ENCODE data around the gene ATOH8.
"Not testable (repeated sequence)": the region's sequence is repeated elsewhere in the genome, so short reads cannot be mapped to it uniquely, and the experiment has no call there.

The ATOH8 gene

DNA sequence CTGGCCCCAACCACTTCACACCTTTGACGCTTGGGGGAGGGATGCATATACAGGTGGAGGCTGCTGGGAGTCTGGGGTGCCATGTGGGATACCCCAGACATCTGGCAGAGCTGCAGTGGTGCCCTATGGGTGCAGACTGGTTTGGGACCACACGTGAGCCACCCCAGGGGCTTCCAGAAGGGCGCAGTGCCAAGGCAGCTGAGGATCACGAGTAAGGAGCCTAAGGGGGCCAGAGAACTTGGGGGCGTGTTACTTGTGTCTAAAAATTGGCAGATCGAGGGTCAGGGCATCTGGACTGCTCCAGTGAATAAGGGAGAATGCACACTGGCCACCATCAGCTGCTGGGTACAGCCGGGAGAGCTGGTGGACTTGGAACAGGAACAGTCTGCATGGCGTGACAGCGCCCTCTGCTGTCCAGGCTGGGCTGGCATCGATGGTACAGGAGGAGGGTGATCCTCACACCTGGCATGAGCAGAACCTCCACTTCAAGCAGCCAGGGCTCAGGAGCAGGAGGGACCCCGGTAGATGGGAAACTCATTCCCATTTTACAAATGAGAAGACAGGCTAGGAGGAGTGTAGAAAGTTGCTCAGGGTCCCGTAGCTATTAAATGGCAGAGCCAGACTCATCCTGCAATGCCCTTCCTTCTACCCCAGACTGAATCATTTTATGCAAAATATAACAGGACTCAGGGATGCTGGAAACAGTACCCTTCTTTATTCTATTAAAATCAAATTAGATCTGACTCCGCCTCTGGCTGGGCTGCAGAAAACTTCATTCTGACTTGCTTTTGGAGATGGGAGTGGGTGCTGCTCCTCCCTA lies 60.4 kb downstream of the ATOH8 start:
- no peak overlapping the region for H3K4me3 ChIP-seq (ENCODE audit: low read depth in 1 of 2, low read length in 2 of 2)
- H3K9me3 ChIP-seq (ENCODE audit: control insufficient read depth in 1 of 2, low read length in 2 of 2), result no peaks in the 10 kb centered on the region
- peaks cover 0 to 15% of the 10 kb centered on the region in 2 donors for H3K4me1 ChIP-seq (ENCODE audit: control insufficient read depth in 1 of 2, insufficient read depth in 2 of 2, low read length in 2 of 2)
- H3K27ac ChIP-seq (ENCODE audit: low read length), result no peak overlapping the region
- no peaks in the 10 kb centered on the region for H3K27me3 ChIP-seq (ENCODE audit: low read depth, low read length)
- H3K36me3 ChIP-seq (ENCODE audit: control insufficient read depth in 1 of 2, insufficient read depth in 2 of 2, low read length in 2 of 2), result no peaks in the 10 kb centered on the region

DNA sequence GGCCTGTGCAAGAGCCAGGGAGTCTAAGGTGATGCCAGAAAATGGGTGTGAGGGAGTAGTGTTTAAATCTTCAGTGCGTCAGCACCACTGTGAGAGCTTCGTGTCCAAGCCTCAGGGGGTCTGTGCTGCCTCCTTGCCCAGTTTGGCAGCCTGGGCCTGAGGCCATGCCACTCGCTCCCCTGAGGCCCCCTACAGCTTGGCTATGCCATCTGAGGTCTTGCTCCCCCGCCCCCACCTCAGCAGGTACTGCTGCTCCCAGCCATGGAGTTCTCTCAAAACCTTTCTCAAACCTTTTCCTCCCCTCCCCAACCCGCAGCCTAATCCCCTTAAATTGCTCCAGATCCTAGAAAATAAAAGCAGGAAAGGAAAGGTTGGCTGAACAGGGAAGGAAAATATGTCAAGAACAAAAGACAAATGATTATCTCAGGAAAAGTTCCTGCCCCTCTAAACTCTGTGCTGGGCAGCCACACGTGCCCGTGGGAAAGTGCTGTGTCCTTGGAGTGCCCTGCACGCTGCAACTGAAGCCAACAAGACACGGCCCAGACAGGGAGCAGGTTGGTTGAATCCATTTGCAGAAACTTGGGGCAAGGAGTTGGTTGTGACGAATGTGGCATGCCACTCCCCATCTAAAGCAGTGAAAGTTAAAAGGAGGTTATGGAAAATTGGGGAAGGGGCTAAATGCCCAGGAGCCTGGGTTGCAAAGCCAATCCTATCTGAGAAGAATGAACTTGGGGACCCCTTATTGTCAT lies 61.2 kb downstream of the ATOH8 start:
- Histone ChIP-seq H3K4me3 (ENCODE audit: low read depth in 1 of 2, low read length in 2 of 2) (no peak overlapping the region), H3K27ac (ENCODE audit: low read length) (no peak overlapping the region), H3K36me3 (ENCODE audit: control insufficient read depth in 1 of 2, insufficient read depth in 2 of 2, low read length in 2 of 2) (no peaks in the 10 kb centered on the region)

DNA sequence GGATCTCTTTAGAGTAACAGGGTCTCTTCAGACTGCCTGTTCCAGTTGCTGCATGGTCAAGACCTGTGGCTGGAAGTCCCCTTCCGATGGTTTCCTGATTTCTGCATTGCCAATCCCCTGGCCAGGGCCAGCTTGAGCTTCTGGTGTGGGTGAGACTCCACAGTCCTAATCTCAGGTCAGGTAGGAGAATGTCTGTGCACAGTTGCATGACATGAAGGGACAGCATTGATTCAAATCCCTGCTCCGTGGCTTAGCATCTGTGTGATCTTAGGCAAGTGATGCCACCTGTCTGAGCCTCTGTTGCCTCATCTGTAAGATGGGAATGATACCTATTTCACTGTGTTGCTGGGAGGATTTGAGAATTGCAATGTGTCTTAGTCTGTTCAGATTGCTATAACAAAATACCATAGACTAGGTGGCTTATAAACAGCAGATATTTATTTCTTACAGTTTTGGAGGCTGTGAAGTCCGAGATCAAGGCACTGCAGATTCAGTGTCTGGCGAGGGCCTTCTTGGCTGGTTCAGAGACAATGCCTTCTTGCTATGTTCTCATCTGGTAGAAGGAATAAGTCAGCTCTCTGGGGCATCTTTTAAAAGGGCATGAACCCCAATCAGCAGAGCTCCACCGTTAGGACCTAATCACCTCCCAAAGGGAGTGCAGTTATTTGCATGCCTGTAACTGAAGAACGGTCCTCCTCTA lies 66.2 kb downstream of the ATOH8 start:
- no peaks in the 10 kb centered on the region for H3K4me1 ChIP-seq (ENCODE audit: control insufficient read depth in 1 of 2, insufficient read depth in 2 of 2, low read length in 2 of 2)
- no peak overlapping the region for H3K27ac ChIP-seq (ENCODE audit: low read length)
- H3K27me3 ChIP-seq (ENCODE audit: low read depth, low read length), result no peaks in the 10 kb centered on the region
- no peaks in the 10 kb centered on the region for H3K9me3 ChIP-seq (ENCODE audit: control insufficient read depth in 1 of 2, low read length in 2 of 2)
- H3K4me3 ChIP-seq (ENCODE audit: low read depth in 1 of 2, low read length in 2 of 2), result no peak overlapping the region
- no peaks in the 10 kb centered on the region for H3K36me3 ChIP-seq (ENCODE audit: control insufficient read depth in 1 of 2, insufficient read depth in 2 of 2, low read length in 2 of 2)

More for the DNA sequence above, 61.2 kb downstream of the ATOH8 start:
- H3K4me1 ChIP-seq (ENCODE audit: control insufficient read depth in 1 of 2, insufficient read depth in 2 of 2, low read length in 2 of 2), result peaks cover 0 to 15% of the 10 kb centered on the region in 2 donors
- H3K9me3 ChIP-seq (ENCODE audit: control insufficient read depth in 1 of 2, low read length in 2 of 2), result no peaks in the 10 kb centered on the region
- H3K27me3 ChIP-seq (ENCODE audit: low read depth, low read length), result no peaks in the 10 kb centered on the region

DNA sequence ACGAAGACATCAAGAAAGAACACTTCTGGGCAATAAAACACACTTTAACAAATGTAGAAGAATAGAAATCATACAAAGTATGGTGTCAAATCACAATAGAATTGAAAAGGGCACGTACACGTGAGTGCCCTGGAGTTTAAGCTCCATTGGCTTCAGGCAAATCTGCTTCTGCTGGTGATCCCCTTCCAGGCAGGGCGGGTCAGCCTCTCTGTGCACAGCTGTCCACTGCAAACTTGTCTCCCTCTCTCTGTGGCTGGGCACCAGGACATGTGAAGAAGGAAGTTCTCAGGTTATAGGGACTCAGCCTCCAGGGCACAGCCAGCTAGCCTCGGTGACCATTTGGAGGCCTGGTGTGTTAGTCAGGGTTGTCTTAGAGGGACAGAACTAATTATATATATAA lies 69.0 kb downstream of the ATOH8 start:
- Histone ChIP-seq H3K9me3 (ENCODE audit: control insufficient read depth in 1 of 2, low read length in 2 of 2) (no peaks in the 10 kb centered on the region), H3K4me3 (ENCODE audit: low read depth in 1 of 2, low read length in 2 of 2) (no peak overlapping the region), H3K27me3 (ENCODE audit: low read depth, low read length) (no peaks in the 10 kb centered on the region), H3K27ac (ENCODE audit: low read length) (no peak overlapping the region), H3K36me3 (ENCODE audit: control insufficient read depth in 1 of 2, insufficient read depth in 2 of 2, low read length in 2 of 2) (no peaks in the 10 kb centered on the region), H3K4me1 (ENCODE audit: control insufficient read depth in 1 of 2, insufficient read depth in 2 of 2, low read length in 2 of 2) (no peaks in the 10 kb centered on the region)

DNA sequence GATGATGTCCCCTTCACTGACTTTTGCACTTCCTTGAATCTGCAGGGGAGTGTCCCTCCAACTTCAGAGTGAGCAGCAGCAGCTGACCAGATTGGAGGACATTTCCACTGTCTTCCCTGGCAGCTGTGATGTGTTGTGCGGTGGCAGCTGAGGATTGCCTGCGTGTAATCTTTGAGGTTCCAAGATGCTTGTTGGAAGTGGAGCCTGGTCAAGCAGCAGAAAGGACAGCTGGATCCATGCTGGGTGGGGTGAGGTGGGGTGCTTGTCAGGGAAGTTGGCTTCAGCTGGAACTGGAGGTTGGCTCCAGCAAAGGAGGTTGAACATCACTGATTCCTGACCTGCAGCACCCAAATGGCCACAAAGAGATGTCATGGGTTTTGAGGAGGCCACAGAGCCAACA lies 70.2 kb downstream of the ATOH8 start:
- H3K4me1 ChIP-seq (ENCODE audit: control insufficient read depth in 1 of 2, insufficient read depth in 2 of 2, low read length in 2 of 2), result no peaks in the 10 kb centered on the region
- H3K9me3 ChIP-seq (ENCODE audit: control insufficient read depth in 1 of 2, low read length in 2 of 2), result no peaks in the 10 kb centered on the region
- H3K27me3 ChIP-seq (ENCODE audit: low read depth, low read length), result no peaks in the 10 kb centered on the region
- H3K36me3 ChIP-seq (ENCODE audit: control insufficient read depth in 1 of 2, insufficient read depth in 2 of 2, low read length in 2 of 2), result no peaks in the 10 kb centered on the region
- no peak overlapping the region for H3K4me3 ChIP-seq (ENCODE audit: low read depth in 1 of 2, low read length in 2 of 2)
- H3K27ac ChIP-seq (ENCODE audit: low read length), result no peak overlapping the region

DNA sequence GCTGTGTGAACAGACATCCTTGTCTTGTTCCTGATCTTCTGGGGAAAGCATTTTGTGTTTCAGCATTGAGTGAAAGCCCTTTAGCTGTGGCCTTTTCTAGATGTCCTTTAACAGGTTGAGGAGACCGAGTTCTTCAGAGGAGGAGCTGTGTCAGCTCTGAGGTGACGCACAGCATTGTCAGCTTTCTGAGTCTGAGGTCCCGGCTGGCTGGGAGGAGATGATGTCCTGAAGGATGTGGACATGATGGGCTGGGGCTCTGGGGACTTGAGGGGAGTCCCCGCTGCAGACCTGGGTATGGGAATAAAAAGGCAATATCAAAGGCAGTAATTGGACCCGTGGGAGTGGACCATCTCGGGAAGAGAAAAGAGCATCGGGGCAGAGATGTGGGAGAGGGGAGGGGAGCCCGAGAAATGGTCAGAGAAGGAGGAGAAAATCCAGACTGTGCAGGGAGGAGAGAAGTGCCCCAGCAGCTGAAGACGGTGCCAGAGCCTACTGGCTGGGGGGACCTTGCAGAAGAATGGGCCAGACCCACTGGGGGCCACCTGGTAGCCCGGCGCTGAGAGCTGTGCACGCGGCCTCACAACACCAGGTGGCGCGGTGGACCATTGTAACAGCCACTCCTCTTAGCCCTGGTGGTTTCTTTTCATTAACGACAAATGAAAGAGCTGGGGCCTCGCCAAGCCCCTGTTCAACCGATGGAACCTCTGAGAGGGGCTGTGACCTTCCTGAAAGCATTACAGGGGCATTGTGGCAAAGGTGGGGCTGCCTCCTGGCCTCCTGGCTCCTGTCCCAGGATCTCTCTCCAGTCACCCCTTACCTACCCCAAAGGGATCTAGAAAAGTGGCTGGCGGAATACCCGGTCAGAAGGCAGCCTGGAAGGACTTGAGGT lies 73.4 kb downstream of the ATOH8 start:
- Histone ChIP-seq H3K36me3 (ENCODE audit: control insufficient read depth in 1 of 2, insufficient read depth in 2 of 2, low read length in 2 of 2) (no peaks in the 10 kb centered on the region), H3K9me3 (ENCODE audit: control insufficient read depth in 1 of 2, low read length in 2 of 2) (no peaks in the 10 kb centered on the region), H3K27ac (ENCODE audit: low read length) (no peak overlapping the region), H3K4me1 (ENCODE audit: control insufficient read depth in 1 of 2, insufficient read depth in 2 of 2, low read length in 2 of 2) (no peaks in the 10 kb centered on the region), H3K27me3 (ENCODE audit: low read depth, low read length) (no peaks in the 10 kb centered on the region), H3K4me3 (ENCODE audit: low read depth in 1 of 2, low read length in 2 of 2) (peak overlapping the region; percentile 34)

DNA sequence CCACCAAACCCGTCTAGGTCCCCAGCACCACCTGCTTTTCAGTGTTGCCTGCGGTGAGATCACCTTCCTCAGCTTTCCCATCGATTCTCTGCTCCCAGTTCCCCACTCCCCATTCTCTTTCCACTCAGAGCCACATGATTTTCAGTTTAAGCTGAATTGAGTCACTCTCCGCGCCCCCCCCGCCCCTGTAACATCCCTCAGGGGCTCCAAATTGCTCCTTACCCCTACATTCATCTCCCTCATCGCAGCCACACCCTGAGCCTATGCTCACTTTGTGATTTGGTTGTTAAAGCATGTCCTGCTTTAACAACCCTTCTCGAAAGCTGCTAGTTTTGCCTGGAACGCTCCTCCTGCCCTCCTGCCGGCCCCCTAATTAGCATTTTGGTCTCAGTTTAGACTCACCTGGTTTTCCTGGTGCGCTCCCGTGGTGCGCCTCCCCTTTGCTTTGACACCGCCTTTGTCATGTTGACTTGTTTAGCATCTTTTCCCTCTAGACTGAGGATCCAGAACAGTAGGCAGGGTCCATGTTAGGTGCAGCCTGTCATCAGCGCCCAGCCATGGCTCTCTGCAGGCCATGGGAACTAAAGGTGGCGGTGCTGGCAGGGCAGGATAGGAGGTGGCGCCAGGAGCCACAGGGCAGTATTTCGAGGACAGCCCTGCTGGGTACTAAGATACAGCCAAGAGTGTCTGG lies 74.2 kb downstream of the ATOH8 start:
- Histone ChIP-seq H3K9me3 (ENCODE audit: control insufficient read depth in 1 of 2, low read length in 2 of 2) (no peaks in the 10 kb centered on the region), H3K27ac (ENCODE audit: low read length) (no peak overlapping the region), H3K4me3 (ENCODE audit: low read depth in 1 of 2, low read length in 2 of 2) (peak overlapping the region; percentile 34), H3K27me3 (ENCODE audit: low read depth, low read length) (no peaks in the 10 kb centered on the region), H3K36me3 (ENCODE audit: control insufficient read depth in 1 of 2, insufficient read depth in 2 of 2, low read length in 2 of 2) (no peaks in the 10 kb centered on the region), H3K4me1 (ENCODE audit: control insufficient read depth in 1 of 2, insufficient read depth in 2 of 2, low read length in 2 of 2) (no peaks in the 10 kb centered on the region)

DNA sequence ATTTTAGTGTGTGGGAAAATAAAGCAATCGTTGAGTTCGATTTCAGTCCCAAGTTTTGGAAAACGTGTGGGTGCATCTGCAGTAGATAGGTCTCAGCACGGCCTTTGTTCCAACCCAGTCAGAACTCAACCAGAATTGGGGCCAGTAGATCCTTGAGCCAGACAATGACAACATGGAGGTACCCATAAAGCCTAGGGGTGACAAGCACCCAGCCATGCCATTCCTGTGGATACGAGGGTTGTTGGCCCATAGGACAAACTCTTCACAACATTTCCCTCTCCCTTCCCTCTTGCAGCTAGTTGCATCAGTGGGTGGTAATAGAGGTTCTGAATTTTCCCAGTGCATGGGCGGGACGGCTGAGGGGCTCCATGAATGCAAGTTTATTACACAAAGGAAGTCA lies 74.9 kb downstream of the ATOH8 start:
- Histone ChIP-seq H3K27ac (ENCODE audit: low read length) (no peak overlapping the region), H3K9me3 (ENCODE audit: control insufficient read depth in 1 of 2, low read length in 2 of 2) (no peaks in the 10 kb centered on the region), H3K4me1 (ENCODE audit: control insufficient read depth in 1 of 2, insufficient read depth in 2 of 2, low read length in 2 of 2) (no peaks in the 10 kb centered on the region), H3K36me3 (ENCODE audit: control insufficient read depth in 1 of 2, insufficient read depth in 2 of 2, low read length in 2 of 2) (no peaks in the 10 kb centered on the region), H3K4me3 (ENCODE audit: low read depth in 1 of 2, low read length in 2 of 2) (no peak overlapping the region), H3K27me3 (ENCODE audit: low read depth, low read length) (no peaks in the 10 kb centered on the region)

DNA sequence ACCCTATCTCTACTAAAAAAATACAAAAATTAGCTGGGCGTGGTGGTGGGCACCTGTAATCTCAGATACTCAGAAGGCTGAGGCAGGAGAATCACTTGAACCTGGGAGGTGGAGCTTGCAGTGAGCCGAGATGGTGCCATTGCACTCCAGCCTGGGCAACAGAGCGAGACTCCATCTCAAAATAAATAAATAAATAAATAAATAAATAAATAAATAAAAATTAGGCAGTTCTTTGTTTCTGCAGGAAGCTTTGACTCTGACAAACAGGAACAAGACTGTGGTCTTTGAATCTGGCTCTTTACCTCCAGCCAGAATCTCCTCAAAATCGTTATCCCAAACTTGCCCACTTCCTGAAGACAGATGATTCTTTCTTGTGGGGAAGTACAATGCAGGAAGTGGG lies 75.6 kb downstream of the ATOH8 start:
- H3K9me3 ChIP-seq (ENCODE audit: control insufficient read depth in 1 of 2, low read length in 2 of 2); H3K27ac ChIP-seq (ENCODE audit: low read length); H3K4me3 ChIP-seq (ENCODE audit: low read depth in 1 of 2, low read length in 2 of 2); H3K36me3 ChIP-seq (ENCODE audit: control insufficient read depth in 1 of 2, insufficient read depth in 2 of 2, low read length in 2 of 2); H3K4me1 ChIP-seq (ENCODE audit: control insufficient read depth in 1 of 2, insufficient read depth in 2 of 2, low read length in 2 of 2); H3K27me3 ChIP-seq (ENCODE audit: low read depth, low read length): not testable (repeated sequence)

DNA sequence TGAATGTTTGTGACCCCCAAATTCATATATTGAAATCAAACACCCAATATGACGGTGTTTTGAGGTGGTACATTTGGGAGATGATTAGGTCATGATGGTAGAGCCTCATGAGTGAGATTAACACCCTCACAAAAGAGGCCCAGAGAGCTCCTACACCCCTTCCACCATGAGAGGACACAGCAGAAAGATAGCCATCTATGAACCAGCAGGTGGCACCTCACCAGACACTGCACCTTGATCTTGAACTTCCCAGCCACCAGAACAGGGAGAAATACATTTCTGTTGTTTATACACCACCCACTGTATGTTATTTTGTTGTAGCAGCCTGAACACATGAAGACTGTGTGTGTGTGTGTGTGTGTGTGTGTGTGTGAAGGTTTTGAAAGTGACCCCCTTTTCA lies 76.9 kb downstream of the ATOH8 start:
- Histone ChIP-seq H3K4me3 (ENCODE audit: low read depth in 1 of 2, low read length in 2 of 2) (no peak overlapping the region), H3K27ac (ENCODE audit: low read length) (no peak overlapping the region), H3K9me3 (ENCODE audit: control insufficient read depth in 1 of 2, low read length in 2 of 2) (no peaks in the 10 kb centered on the region), H3K36me3 (ENCODE audit: control insufficient read depth in 1 of 2, insufficient read depth in 2 of 2, low read length in 2 of 2) (no peaks in the 10 kb centered on the region), H3K27me3 (ENCODE audit: low read depth, low read length) (no peaks in the 10 kb centered on the region), H3K4me1 (ENCODE audit: control insufficient read depth in 1 of 2, insufficient read depth in 2 of 2, low read length in 2 of 2) (no peaks in the 10 kb centered on the region)

Data from muscle layer of duodenum (tissue), 2 donors.